OCI-LY7 (cell line): ENCODE measurements around the gene PLA2G4D. TPM values are rescaled to one million over a fixed set of nuclear protein-coding genes. Genes with fewer than 3 reads are reported as not detected.
A peak's percentile ranks its signal among the peaks of the same experiment; 100 is the strongest.

Experiments
- BruUV-seq: library from RNA; stranded (reverse); fragments of 400-500 nt; replicated peaks from 2 replicates; lab custom pipeline; 2021; lab: Mats Ljungman, UMichigan
- CTCF ChIA-PET: fragments of 300-600 bp; sonication (Branson Sonifier 250); formaldehyde crosslinking; loops from one replicate; lab custom pipeline; 2022; ENCODE audit warnings: antibody characterized with exemption; ENCODE audit not compliant: unreplicated experiment; lab: Charles Lee
- POLR2A ChIA-PET: fragments of 300-600 bp; sonication (Branson Sonifier 250); formaldehyde crosslinking; loops from one replicate; lab custom pipeline; 2022; ENCODE audit warnings: antibody characterized with exemption; lab: Charles Lee
- DNase-seq: peaks from one replicate; pipeline ENCODE4 v3.0.0-alpha.2; 2015; ENCODE audit warnings: low spot score
- H2AFZ ChIP-seq: fragments of 200-600 bp; sonication (generic), shearing (Covaris generic); 2 replicates; pipeline ENCODE4 v1.6.1; 2014; ENCODE audit warnings: mild to moderate bottlenecking, antibody characterized with exemption, low read length, moderate library complexity
- H3K27ac ChIP-seq: fragments of 200-600 bp; sonication (generic); 2 replicates; pipeline ENCODE4 v1.5.1; 2014; ENCODE audit warnings: mixed run types, low read depth, mild to moderate bottlenecking, moderate library complexity, low read length, inconsistent platforms; ENCODE audit not compliant: poor library complexity, severe bottlenecking
- H3K36me3 ChIP-seq: fragments of 200-600 bp; sonication (generic); 2 replicates; pipeline ENCODE4 v1.6.1; 2014; ENCODE audit warnings: mild to moderate bottlenecking, antibody characterized with exemption, low read length, moderate library complexity, mixed read lengths; ENCODE audit not compliant: insufficient read depth
- H3K4me1 ChIP-seq: fragments of 200-600 bp; sonication (generic); 2 replicates; pipeline ENCODE4 v1.5.1; 2014; ENCODE audit warnings: mild to moderate bottlenecking, low read length; ENCODE audit not compliant: insufficient read depth, poor library complexity, severe bottlenecking
- H3K4me2 ChIP-seq: fragments of 200-600 bp; sonication (generic); 2 replicates; pipeline ENCODE4 v1.6.1; 2014; ENCODE audit warnings: mild to moderate bottlenecking, low read length
- H3K4me3 ChIP-seq: fragments of 200-600 bp; sonication (generic); 2 replicates; pipeline ENCODE4 v1.5.1; 2014; ENCODE audit warnings: mild to moderate bottlenecking, low read depth, low read length; ENCODE audit not compliant: poor library complexity, severe bottlenecking
- H3K79me2 ChIP-seq: fragments of 200-600 bp; sonication (generic); 2 replicates; pipeline ENCODE4 v1.6.1; 2016; ENCODE audit warnings: low read depth, mild to moderate bottlenecking, low read length, moderate library complexity, mixed read lengths; ENCODE audit not compliant: insufficient read depth
- H3K9me2 ChIP-seq: fragments of 200-600 bp; sonication (generic); 2 replicates; pipeline ENCODE4 v1.6.1; 2016; ENCODE audit warnings: mild to moderate bottlenecking, low read length, mixed read lengths; ENCODE audit not compliant: insufficient read depth
- H3K9me3 ChIP-seq: fragments of 200-600 bp; sonication (generic); 2 replicates; pipeline ENCODE4 v1.6.1; 2014; ENCODE audit warnings: mild to moderate bottlenecking, mixed run types, low read length, mixed read lengths
- H4K20me1 ChIP-seq: fragments of 200-600 bp; sonication (generic); 2 replicates; pipeline ENCODE4 v1.6.1; 2014; ENCODE audit warnings: mild to moderate bottlenecking, antibody characterized with exemption, low read length, moderate library complexity, mixed read lengths; ENCODE audit not compliant: insufficient read depth
- CTCF ChIP-seq: fragments of 200-600 bp; sonication (generic); conservative IDR thresholded peaks from 2 replicates; pipeline ENCODE4 v1.5.1; 2014; ENCODE audit warnings: mild to moderate bottlenecking, antibody characterized with exemption, low read length, moderate library complexity, mixed read lengths
- EZH2phosphoT487 ChIP-seq: fragments of 200-600 bp; sonication (generic); IDR thresholded peaks from 2 replicates; pipeline ENCODE4 v1.6.1; 2018; ENCODE audit warnings: low read depth, borderline replicate concordance, mild to moderate bottlenecking, mixed run types, antibody characterized with exemption, low read length, moderate library complexity, mixed read lengths
- intact Hi-C: fragments of 100-400 bp; cut with micrococcal nuclease; formaldehyde crosslinking; loops from one replicate; pipeline ENCODE4 v1.10.0; 2022; ENCODE audit not compliant: unreplicated experiment
- total RNA-seq, 2 experiments: library from RNA; depleted of rRNA in 1 of 2; stranded (reverse); fragments of >200 nt in 1 of 2; shearing (Covaris generic) in 1 of 2; gene quantifications; 2 replicates each; pipeline ENCODE4 v1.2.3, GENCODE V29; 2014 to 2022

The PLA2G4D gene
- total RNA-seq, 2 experiments from 2014 or later = not detected

GRCh38 chr15:42065033-42065432 lies 29.3 kb downstream of the PLA2G4D start:
- H3K4me2 ChIP-seq = peak overlapping the region; percentile 53
- no peak overlapping the region for H3K4me3 ChIP-seq
- intact Hi-C loops = loop anchor here (5.0 kb wide), 1 partner anchor 407 kb away; no protein-coding TSS in a partner anchor

GRCh38 chr15:42064271-42064670 lies 30.1 kb downstream of the PLA2G4D start:
- H3K9me3 ChIP-seq = 0 out of 2 replicates have a peak, but pooled peaks cover 6% of the 10 kb centered on the region
- intact Hi-C loops = no loop called here
- no peak overlapping the region for H3K4me3 ChIP-seq
- DNase-seq = no peak
- ChIA-PET POLR2A (no interaction called here), CTCF (no interaction called here)
- no peak for TF ChIP-seq CTCF
- no peak for TF ChIP-seq EZH2phosphoT487
- H2AFZ ChIP-seq = no peak overlapping the region
- H3K36me3 ChIP-seq = no peaks in the 10 kb centered on the region
- H3K27ac ChIP-seq = no peak overlapping the region
- H3K4me1 ChIP-seq = peaks cover 15% of the 10 kb centered on the region
- H3K4me2 ChIP-seq = no peak overlapping the region
- no peaks in the 10 kb centered on the region for H3K9me2 ChIP-seq
- H3K79me2 ChIP-seq = no peaks in the 10 kb centered on the region
- H4K20me1 ChIP-seq = no peaks in the 10 kb centered on the region
- BruUV-seq = no TSS peak

More at GRCh38 chr15:42065033-42065432, 29.3 kb downstream of the PLA2G4D start:
- peaks cover 15% of the 10 kb centered on the region for H3K4me1 ChIP-seq
- H4K20me1 ChIP-seq = no peaks in the 10 kb centered on the region
- BruUV-seq = no TSS peak
- POLR2A ChIA-PET = interaction anchor here (1.3 kb wide), 1 partner anchor 16 kb away, joined by 5 read pairs; no protein-coding TSS in a partner anchor
- CTCF ChIA-PET = interaction anchor here (1.2 kb wide), 1 partner anchor 14 kb away, joined by 4 read pairs; no protein-coding TSS in a partner anchor
- H2AFZ ChIP-seq = peak overlapping the region; percentile 80
- H3K36me3 ChIP-seq = no peaks in the 10 kb centered on the region
- H3K9me2 ChIP-seq = no peaks in the 10 kb centered on the region
- peak overlapping the region; percentile 1 for H3K27ac ChIP-seq
- DNase-seq = peak; percentile 83
- H3K9me3 ChIP-seq = 0 out of 2 replicates have a peak, but pooled peaks cover 6% of the 10 kb centered on the region
- no peaks in the 10 kb centered on the region for H3K79me2 ChIP-seq
- no peak for TF ChIP-seq CTCF
- no peak for TF ChIP-seq EZH2phosphoT487
